H4 (cell line): ENCODE results near the gene MRPL51. TPM values are rescaled to one million over a fixed set of nuclear protein-coding genes. Genes with fewer than 3 reads are reported as not detected.
A peak's percentile ranks its signal among the peaks of the same experiment; 100 is the strongest.

ENCODE experiments used
- DNase-seq: peaks from one replicate; pipeline ENCODE4 v3.0.0-alpha.2; 2015; ENCODE audit warnings: low spot score
- total RNA-seq: library from RNA; depleted of rRNA; stranded (reverse); fragments of >200 nt; shearing (Covaris generic); gene quantifications from 2 replicates; pipeline ENCODE4 v1.2.3, GENCODE V29; 2014

The MRPL51 gene
- total RNA-seq, 1 experiment from 2014 or later: 286 TPM

DNA sequence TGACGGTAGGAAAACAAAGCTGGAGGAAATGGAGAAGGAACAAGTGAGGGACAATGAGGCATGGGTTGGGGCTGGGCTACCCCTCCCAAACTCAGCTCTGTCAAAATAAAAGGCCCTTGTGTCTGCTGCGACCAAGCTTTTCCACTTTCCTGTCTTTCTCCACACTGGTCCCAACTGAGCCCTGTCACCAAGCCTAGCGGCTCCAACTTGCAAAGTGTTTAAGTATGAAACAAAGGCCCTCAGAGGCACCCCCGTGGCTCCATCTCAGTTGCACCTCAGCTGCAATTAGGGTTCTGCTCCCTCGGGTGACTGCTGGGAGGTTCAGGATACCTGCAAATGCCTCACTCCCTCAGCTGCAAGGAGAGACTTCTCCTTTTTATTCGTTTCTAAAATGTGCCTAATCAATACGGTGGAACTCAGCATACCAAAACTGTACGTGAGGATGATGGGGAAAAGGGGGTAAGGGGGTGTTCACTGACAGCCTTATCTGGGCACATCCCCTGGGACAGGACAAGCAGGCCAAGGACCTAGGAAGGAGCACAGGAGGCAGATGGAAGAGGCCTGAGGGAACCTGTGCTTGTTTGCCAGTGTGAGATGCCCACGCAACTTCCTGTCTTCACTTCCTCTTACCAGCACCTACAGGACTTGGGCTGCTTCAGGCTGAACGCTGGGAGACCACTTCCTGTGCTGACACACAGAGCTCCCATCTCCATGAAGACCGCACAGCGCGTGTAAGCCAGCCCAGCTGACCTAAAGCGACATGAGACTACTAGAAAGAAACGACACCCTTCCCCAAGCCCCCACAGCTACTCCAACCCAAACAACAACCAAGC, 31.4 kb downstream of the MRPL51 start:
- no peak for DNase-seq

DNA sequence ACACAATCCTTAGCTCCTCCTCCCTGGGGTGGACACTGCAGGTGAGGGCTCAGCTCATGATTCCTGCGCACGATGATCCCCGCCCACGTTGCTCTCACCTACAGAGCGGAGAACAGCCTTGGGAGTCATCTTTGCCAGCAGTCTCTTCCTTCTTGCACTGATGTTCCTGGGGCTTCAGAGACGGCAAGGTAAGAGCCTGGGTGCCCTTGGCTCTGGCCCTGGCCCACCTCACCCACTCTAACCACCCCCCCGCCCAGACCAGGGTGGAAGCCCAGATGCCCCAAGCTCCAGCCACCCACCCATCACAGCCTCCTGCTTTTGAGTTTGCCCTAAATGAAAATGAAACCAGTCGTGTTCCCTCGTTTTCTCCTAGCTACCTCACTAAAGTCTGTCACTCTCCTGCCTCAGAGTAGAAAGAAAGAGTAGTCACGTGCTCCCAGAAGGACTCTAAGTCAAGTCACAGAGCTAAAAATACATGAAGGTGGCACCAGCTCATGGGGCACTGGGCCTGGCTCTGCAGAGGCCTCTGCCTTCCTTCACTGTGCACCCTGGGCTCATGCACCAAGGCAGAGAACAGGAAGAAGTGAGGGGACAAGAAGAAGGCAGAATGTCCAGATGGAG, 32.2 kb downstream of the MRPL51 start:
- DNase-seq: no peak

- no peak for DNase-seq
Observed at GRCh38 chr12:6459004-6459337, 34.1 kb downstream of the MRPL51 start.

DNA sequence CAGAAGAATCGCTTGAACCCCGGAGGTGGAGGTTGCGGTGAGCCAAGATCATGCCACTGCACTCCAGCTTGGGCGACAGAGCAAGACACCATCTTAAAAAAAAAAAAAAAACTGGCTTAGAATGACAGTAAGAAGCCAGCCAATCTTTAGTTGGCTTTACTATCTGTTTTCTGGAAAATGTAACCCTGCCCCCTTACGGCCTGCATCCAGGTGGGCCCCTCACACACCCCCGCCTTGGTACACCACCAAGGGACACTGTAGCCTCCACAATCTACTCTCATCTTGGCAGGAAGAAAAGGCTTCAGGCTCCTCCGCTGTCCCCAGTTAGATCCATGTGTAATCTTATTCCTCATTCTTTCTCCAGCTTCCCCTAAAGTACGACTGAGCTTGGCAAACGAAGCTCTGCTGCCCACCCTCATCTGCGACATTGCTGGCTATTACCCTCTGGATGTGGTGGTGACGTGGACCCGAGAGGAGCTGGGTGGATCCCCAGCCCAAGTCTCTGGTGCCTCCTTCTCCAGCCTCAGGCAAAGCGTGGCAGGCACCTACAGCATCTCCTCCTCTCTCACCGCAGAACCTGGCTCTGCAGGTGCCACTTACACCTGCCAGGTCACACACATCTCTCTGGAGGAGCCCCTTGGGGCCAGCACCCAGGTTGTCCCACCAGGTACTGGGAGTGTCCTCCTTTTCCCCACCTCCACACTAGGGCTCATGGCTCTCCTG, 34.6 kb downstream of the MRPL51 start:
- DNase-seq: no peak

DNA sequence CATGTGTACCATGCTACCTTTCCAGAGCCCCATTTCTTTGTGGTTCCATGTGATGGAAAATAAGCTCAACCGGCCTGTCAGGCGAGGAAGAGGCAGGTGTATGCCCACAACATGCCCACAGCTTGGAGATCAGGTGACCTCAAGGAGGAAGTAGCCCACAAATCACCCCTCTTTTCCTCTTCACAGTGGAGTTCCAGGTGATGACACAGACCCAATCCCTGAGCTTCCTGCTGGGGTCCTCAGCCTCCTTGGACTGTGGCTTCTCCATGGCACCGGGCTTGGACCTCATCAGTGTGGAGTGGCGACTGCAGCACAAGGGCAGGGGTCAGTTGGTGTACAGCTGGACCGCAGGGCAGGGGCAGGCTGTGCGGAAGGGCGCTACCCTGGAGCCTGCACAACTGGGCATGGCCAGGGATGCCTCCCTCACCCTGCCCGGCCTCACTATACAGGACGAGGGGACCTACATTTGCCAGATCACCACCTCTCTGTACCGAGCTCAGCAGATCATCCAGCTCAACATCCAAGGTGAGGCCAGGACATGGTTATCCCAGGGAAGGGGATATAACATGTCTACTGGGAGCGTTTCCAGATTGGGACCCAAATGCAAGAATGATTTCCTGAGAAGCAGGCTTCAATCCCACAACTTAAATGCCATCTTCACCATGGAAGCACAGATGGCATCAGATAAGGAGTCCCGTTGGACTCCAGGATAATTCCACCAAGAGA, 35.7 kb downstream of the MRPL51 start:
- no peak for DNase-seq

GRCh38 chr12:6452944-6453630, 40.0 kb downstream of the MRPL51 start:
- peak; percentile 6 for DNase-seq

GRCh38 chr12:6452245-6452943, 40.7 kb downstream of the MRPL51 start:
- DNase-seq: peak; percentile 2

GRCh38 chr12:6451348-6452244, 41.5 kb downstream of the MRPL51 start, which contains the start of gene TAPBPL:
Gene TAPBPL, plus strand, starts transcription at chr12:6452042. Its CDS starts 207 bp downstream, at chr12:6452249.
- DNase-seq: peak; percentile 89

DNA sequence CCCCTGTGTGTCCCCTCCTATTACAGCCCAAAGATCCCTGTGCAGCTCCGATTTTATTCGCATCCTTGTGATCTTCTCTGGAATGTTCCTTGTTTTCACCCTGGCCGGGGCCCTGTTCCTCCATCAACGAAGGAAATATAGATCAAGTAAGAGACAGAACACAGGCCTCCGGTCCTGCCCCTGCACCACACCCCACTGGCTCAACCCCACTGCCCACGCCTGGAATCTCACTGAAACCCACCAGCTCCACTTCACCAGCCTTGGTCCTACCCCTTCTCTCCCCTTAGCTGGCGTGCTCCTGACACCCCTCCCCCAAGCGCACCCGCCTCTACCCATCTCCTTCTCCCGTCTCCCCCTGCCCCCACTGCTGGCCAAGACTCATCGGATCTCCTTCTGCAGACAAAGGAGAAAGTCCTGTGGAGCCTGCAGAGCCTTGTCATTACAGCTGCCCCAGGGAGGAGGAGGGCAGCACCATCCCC, 42.2 kb downstream of the MRPL51 start:
- DNase-seq: no peak

- peak; percentile 2 for DNase-seq
Observed at GRCh38 chr12:6450091-6450868, 42.8 kb downstream of the MRPL51 start.

GRCh38 chr12:6444704-6445688, 48.1 kb downstream of the MRPL51 start, which contains the start of gene CD27:
Gene CD27, plus strand, starts transcription at chr12:6444955. Its CDS starts 141 bp downstream, at chr12:6445096.
- DNase-seq: no peak

DNA sequence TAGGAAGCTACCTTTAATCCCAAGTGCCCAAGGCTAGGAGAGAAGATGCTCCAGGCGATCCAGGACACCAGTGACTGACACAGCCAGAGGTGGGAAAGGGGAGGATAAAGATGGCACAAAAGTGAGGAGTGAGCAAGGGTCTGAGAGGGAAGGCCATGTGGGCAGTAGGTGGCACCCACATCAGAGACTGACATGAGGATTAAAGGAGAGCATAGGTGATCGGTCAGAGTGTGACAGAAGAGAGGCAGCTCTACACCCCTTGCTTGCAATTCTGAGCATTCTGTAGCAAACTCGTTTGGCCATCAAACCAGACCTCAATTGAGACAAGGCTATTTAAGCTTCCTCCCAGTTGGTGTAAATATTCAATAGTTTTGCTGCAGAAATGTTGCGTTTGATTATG, 49.0 kb downstream of the MRPL51 start:
- no peak for DNase-seq

- no peak for DNase-seq
Observed at GRCh38 chr12:6443361-6443983, 49.6 kb downstream of the MRPL51 start.

GRCh38 chr12:6442836-6443235, 50.2 kb downstream of the MRPL51 start:
- no peak for DNase-seq
